ENCODE results near the gene NHLH1.

Gene NHLH1

DNA sequence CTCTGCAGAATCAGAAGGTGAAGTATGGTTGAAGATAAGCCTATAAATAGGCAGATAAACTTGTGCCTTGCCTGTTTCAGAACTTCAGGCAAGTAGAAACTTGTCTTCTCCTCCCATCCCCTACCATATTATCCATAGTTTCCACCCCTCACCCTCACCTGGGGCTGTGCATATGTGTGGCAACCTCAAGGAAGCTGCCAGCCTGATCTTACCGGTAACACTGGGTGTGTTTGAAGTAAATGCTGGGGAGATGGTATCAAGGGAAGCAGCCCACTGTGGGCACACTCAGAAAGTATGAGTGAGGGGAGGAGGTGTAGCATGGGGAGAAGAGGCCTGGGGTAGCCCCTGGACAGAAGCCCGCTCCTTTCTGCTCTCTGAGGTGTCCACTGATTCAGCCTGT, 48.0 kb downstream of the NHLH1 start:
- DNase-seq: no peak

- DNase-seq: no peak
Observed at GRCh38 chr1:160415696-160416290, 48.9 kb downstream of the NHLH1 start.

DNA sequence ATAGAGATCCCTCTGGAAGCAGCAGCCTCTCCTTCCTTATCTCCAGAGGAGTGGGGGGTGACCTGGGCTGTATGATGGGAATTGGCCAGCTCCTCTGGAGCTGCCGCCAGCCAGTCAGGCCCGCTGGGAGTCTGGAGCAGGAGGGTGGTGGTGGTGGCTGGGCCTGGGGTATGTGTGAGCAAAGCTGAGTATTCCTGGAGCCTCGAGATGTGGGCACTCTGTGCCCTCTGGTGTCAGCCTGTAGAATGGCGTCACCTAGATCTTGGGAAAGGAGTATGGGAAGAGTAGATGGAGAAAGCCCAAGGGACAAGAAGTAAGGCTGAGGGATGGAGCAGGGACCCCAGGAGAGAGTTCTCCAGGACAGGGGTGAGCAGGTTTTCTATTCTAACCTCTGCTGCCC, 49.5 kb downstream of the NHLH1 start:
- no peak for DNase-seq

DNA sequence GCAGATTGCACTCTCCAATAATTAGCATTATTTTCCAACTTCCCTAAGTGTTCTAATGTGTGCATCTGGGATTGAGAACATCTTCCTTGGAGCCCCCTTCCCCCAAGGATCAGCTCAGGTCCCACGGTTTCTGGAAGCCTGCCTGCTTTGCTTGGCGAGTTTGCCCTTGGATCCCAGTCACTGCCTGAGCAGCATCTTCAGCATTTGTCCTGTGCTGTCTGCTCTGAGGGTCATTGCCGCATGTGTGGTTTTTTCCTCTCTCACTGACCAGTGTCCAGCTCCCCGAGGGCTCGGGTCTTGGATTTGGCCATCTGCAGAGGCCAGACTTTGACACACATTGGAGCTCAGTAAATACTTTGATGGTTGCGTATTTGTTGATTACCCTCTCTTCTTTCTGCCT, 51.6 kb downstream of the NHLH1 start:
- DNase-seq: no peak

DNA sequence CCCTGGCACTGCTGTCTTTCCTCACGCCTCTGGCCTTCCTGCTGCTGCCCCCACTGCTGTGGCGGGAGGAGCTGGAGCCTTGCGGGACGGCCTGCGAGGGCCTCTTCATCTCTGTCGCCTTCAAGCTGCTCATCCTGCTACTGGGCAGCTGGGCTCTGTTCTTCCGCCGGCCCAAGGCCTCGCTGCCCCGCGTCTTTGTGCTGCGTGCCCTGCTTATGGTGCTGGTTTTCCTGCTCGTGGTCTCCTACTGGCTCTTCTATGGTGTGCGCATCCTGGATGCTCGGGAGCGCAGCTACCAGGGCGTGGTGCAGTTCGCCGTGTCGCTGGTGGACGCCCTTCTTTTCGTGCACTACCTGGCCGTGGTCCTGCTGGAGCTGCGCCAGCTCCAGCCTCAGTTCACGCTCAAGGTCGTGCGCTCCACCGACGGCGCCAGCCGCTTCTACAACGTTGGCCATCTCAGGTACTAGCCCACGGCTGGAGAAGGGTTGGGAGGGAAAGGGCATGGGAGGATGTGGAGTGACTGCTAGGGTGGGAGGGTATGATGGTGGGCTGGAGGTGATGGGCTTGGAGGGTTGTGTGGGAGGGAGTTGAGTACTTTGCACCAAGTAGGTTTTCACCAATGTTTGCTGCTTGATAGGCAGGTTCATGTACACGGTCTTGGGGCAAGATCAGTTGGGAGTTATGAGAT, 52.4 kb downstream of the NHLH1 start:
- no peak for DNase-seq

DNA sequence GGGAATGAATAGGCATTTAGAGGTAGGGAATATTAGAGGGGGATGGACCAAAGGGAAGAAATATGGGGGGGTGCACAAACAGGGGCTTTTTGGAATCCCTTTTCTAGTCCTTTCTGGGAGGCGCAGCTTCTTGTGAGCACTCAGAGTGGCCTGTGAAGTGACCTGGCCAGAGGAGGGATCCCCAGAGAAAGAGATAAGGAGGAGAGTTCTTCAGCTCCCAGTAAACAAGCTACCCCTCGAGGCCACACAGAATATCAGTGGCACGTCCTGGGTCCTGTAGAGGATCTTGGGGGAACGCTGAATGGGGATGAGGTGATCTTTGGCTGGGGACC, 52.9 kb downstream of the NHLH1 start:
- no peak for DNase-seq

GRCh38 chr1:160420881-160421842, 54.3 kb downstream of the NHLH1 start:
- no peak for DNase-seq

DNA sequence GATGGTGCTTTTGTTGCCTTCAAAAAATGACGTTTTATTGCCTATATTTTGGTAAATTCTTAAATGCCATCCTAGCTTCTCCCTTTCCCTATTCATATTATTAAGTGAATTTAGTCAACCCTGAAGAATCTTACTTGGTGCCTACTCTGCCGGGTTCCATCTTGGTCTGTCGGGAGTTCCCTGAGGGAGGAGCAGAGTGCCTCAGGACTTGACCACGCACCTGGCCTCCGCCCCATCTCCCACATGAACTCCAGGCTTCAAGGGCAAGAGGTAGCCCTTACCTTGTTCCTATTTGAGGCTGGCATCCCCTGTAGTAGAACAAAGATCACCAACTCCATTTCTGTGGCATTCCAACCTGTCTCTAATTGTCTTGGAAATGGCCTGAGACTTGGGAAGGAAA, 55.0 kb downstream of the NHLH1 start:
- no peak for DNase-seq
